ENCODE results near the gene FBXO38.

Gene FBXO38

GRCh38 chr5:148436029-148436428 lies 52.3 kb downstream of the FBXO38 start:
- no peaks in the 10 kb centered on the region for H3K4me1 ChIP-seq
- H3K27me3 ChIP-seq (ENCODE audit: control insufficient read depth, insufficient read depth, low read length), result no peaks in the 10 kb centered on the region
- H3K27ac ChIP-seq, result no peak overlapping the region
- H3K4me2 ChIP-seq (ENCODE audit: low read length), result no peak overlapping the region
- H2AFZ ChIP-seq, result no peak overlapping the region
- no peaks in the 10 kb centered on the region for H3K36me3 ChIP-seq (ENCODE audit: control insufficient read depth, insufficient read depth, low read length)
- H3K9me3 ChIP-seq (ENCODE audit: control insufficient read depth, low read length), result no peaks in the 10 kb centered on the region
- H3K9ac ChIP-seq, result no peak overlapping the region
- TF ChIP-seq CTCF (IDR thresholded peaks at IDR 0.05), result no peak
- no peak overlapping the region for H3K4me3 ChIP-seq (ENCODE audit: low read depth, low read length)
- no peaks in the 10 kb centered on the region for H3K79me2 ChIP-seq

GRCh38 chr5:148437249-148437648 lies 53.5 kb downstream of the FBXO38 start:
- no peak overlapping the region for H3K9ac ChIP-seq
- no peak overlapping the region for H3K4me2 ChIP-seq (ENCODE audit: low read length)
- no peaks in the 10 kb centered on the region for H3K4me1 ChIP-seq
- H3K79me2 ChIP-seq, result no peaks in the 10 kb centered on the region
- no peak overlapping the region for H3K4me3 ChIP-seq (ENCODE audit: low read depth, low read length)
- no peaks in the 10 kb centered on the region for H3K27me3 ChIP-seq (ENCODE audit: control insufficient read depth, insufficient read depth, low read length)
- TF ChIP-seq CTCF (IDR thresholded peaks at IDR 0.05), result no peak
- no peaks in the 10 kb centered on the region for H3K36me3 ChIP-seq (ENCODE audit: control insufficient read depth, insufficient read depth, low read length)
- H3K27ac ChIP-seq, result no peak overlapping the region
- no peak overlapping the region for H2AFZ ChIP-seq
- no peaks in the 10 kb centered on the region for H3K9me3 ChIP-seq (ENCODE audit: control insufficient read depth, low read length)

DNA sequence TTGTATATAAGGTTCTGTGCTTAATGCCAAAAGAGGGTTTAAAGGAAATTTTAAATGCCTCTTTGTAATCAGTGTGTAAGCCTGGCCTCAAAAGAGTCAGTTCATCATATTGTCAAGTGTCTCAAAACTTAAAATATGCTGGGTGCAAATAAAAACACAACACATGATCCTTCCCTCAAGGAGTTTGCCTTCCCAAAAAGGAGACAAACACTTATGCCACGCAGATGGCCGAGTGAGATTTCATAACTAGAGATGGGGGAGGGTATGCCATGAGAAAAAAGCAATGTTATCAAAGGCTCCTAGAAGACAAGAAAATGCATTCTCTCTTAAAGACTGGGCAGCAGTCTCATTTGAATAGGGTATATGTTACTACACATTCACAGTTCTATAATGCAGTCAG lies 55.2 kb downstream of the FBXO38 start:
- H3K36me3 ChIP-seq (ENCODE audit: control insufficient read depth, insufficient read depth, low read length), result no peaks in the 10 kb centered on the region
- no peaks in the 10 kb centered on the region for H3K4me1 ChIP-seq
- no peaks in the 10 kb centered on the region for H3K79me2 ChIP-seq
- no peaks in the 10 kb centered on the region for H3K27me3 ChIP-seq (ENCODE audit: control insufficient read depth, insufficient read depth, low read length)
- TF ChIP-seq CTCF (IDR thresholded peaks at IDR 0.05), result no peak
- no peak overlapping the region for H3K27ac ChIP-seq
- H3K4me2 ChIP-seq (ENCODE audit: low read length), result no peak overlapping the region
- H3K4me3 ChIP-seq (ENCODE audit: low read depth, low read length), result no peak overlapping the region
- H3K9ac ChIP-seq, result no peak overlapping the region
- no peak overlapping the region for H2AFZ ChIP-seq
- no peaks in the 10 kb centered on the region for H3K9me3 ChIP-seq (ENCODE audit: control insufficient read depth, low read length)

- no peak overlapping the region for H3K27ac ChIP-seq
- H3K9ac ChIP-seq, result no peak overlapping the region
- H2AFZ ChIP-seq, result no peak overlapping the region
- H3K79me2 ChIP-seq, result no peaks in the 10 kb centered on the region
- H3K4me1 ChIP-seq, result no peaks in the 10 kb centered on the region
- H3K36me3 ChIP-seq (ENCODE audit: control insufficient read depth, insufficient read depth, low read length), result no peaks in the 10 kb centered on the region
- H3K9me3 ChIP-seq (ENCODE audit: control insufficient read depth, low read length), result no peaks in the 10 kb centered on the region
- H3K4me2 ChIP-seq (ENCODE audit: low read length), result no peak overlapping the region
- no peak for TF ChIP-seq CTCF (IDR thresholded peaks at IDR 0.05)
- no peak overlapping the region for H3K4me3 ChIP-seq (ENCODE audit: low read depth, low read length)
- H3K27me3 ChIP-seq (ENCODE audit: control insufficient read depth, insufficient read depth, low read length), result no peaks in the 10 kb centered on the region
Observed at GRCh38 chr5:148443241-148443640, 59.5 kb downstream of the FBXO38 start.

- no peak overlapping the region for H3K4me2 ChIP-seq (ENCODE audit: low read length)
- no peak overlapping the region for H3K9ac ChIP-seq
- no peaks in the 10 kb centered on the region for H3K9me3 ChIP-seq (ENCODE audit: control insufficient read depth, low read length)
- H3K4me1 ChIP-seq, result no peaks in the 10 kb centered on the region
- no peaks in the 10 kb centered on the region for H3K36me3 ChIP-seq (ENCODE audit: control insufficient read depth, insufficient read depth, low read length)
- H3K27me3 ChIP-seq (ENCODE audit: control insufficient read depth, insufficient read depth, low read length), result no peaks in the 10 kb centered on the region
- no peaks in the 10 kb centered on the region for H3K79me2 ChIP-seq
- H3K4me3 ChIP-seq (ENCODE audit: low read depth, low read length), result no peak overlapping the region
- peak; percentile 73 for TF ChIP-seq CTCF (IDR thresholded peaks at IDR 0.05)
- no peak overlapping the region for H3K27ac ChIP-seq
- H2AFZ ChIP-seq, result no peak overlapping the region
Observed at GRCh38 chr5:148443998-148444397, 60.2 kb downstream of the FBXO38 start.
